ENCODE measurements around the gene LSAMP. TPM values are rescaled to one million over a fixed set of nuclear protein-coding genes. Genes with fewer than 3 reads are reported as not detected.

Gene LSAMP
- total and polyA plus RNA-seq, 2 of the 13 experiments (the other 11 are each of a cell fraction or from before 2014, with no cell fraction given) = not detected

DNA sequence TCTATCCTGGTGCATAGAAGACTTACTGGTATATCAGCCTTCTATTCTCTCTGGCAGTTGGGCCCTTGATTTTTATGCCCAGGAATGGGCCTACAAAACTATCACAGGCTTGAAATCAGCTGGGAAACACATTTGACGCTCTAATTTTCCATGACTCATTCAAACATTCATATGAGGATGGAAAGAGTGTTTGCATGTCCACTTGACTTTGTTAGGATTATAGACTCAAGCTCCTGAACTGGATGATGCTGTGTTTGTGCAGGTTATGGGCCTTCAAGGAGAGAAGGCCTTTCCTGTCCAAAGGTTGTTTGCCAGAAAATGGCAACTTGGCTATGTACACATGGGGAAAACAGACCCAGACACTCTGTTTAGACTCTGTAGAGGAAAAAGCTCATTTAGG lies 602.1 kb downstream of the LSAMP start (continued):
- TF ChIP-seq, protein P1, sequence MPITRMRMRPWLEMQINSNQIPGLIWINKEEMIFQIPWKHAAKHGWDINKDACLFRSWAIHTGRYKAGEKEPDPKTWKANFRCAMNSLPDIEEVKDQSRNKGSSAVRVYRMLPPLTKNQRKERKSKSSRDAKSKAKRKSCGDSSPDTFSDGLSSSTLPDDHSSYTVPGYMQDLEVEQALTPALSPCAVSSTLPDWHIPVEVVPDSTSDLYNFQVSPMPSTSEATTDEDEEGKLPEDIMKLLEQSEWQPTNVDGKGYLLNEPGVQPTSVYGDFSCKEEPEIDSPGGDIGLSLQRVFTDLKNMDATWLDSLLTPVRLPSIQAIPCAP (CRISPR knock-in tag; IDR thresholded peaks at IDR 0.05; ENCODE audit: low read depth) = no peak
- TF ChIP-seq PHF5A (CRISPR knock-in tag; IDR thresholded peaks at IDR 0.05; ENCODE audit: low read depth, unreplicated experiment) (no peak), GTF2F1 (IDR thresholded peaks at IDR 0.05; ENCODE audit: low read length) (no peak), PPARG (CRISPR knock-in tag; conservative IDR thresholded peaks at IDR 0.05) (peak; percentile 62), NBN (conservative IDR thresholded peaks at IDR 0.05) (no peak), CEBPB (IDR thresholded peaks at IDR 0.05; ENCODE audit: borderline replicate concordance, low read depth, low read length) (no peak), ZNF296 (CRISPR knock-in tag; conservative IDR thresholded peaks at IDR 0.05) (no peak), ZNF781 (CRISPR knock-in tag; IDR thresholded peaks at IDR 0.05; ENCODE audit: borderline replicate concordance, not compliant biosample characterization) (no peak), SSRP1 (CRISPR knock-in tag; IDR thresholded peaks at IDR 0.05) (no peak), SOX5 (CRISPR knock-in tag; IDR thresholded peaks at IDR 0.05; ENCODE audit: borderline replicate concordance) (peak; percentile 47; the same call in 1 of the 2 replicates), ZNF335 (CRISPR knock-in tag; IDR thresholded peaks at IDR 0.05) (no peak), RCOR2 (CRISPR knock-in tag; IDR thresholded peaks at IDR 0.05) (peak; percentile 83), EZH2 (conservative IDR thresholded peaks at IDR 0.05; ENCODE audit: low read depth, low read length) (no peak), MATR3 (CRISPR knock-in tag; IDR thresholded peaks at IDR 0.05) (no peak), ZNF12 (CRISPR knock-in tag; IDR thresholded peaks at IDR 0.05) (no peak), SOX13 (IDR thresholded peaks at IDR 0.05) (no peak), SOX13 (CRISPR knock-in tag; conservative IDR thresholded peaks at IDR 0.05 in 1 of 2, IDR thresholded peaks at IDR 0.05 in 1 of 2) (peak in 1 of 2 experiments; percentile 71; a peak in 2 of 4 replicates), YY1 (IDR thresholded peaks at IDR 0.05; ENCODE audit: insufficient read depth, insufficient replicate concordance, low read depth, low read length) (peak; percentile 76), GATAD2A (CRISPR knock-in tag; IDR thresholded peaks at IDR 0.05) (peak; percentile 79), SNAPC2 (CRISPR knock-in tag; IDR thresholded peaks at IDR 0.05) (no peak), ZNF543 (CRISPR knock-in tag; IDR thresholded peaks at IDR 0.05) (no peak), ELF4 (CRISPR knock-in tag; IDR thresholded peaks at IDR 0.05; ENCODE audit: borderline replicate concordance) (no peak), ZBTB1 (CRISPR knock-in tag; IDR thresholded peaks at IDR 0.05; ENCODE audit: borderline replicate concordance) (no peak), ZNF879 (CRISPR knock-in tag; IDR thresholded peaks at IDR 0.05) (no peak), RELA (CRISPR knock-in tag; IDR thresholded peaks at IDR 0.05) (no peak), ZNF670 (CRISPR knock-in tag; IDR thresholded peaks at IDR 0.05; ENCODE audit: borderline replicate concordance) (no peak), FOXK2 (IDR thresholded peaks at IDR 0.05) (peak; percentile 32; the same call in 1 of the 2 replicates), HDAC1 (CRISPR knock-in tag; IDR thresholded peaks at IDR 0.05) (peak; percentile 62; the same call in 1 of the 2 replicates), ZNF484 (CRISPR knock-in tag; IDR thresholded peaks at IDR 0.05; ENCODE audit: borderline replicate concordance, low read depth) (no peak), ATF3 (CRISPR knock-in tag; IDR thresholded peaks at IDR 0.05) (no peak)
- TF ChIP-seq, protein P2, sequence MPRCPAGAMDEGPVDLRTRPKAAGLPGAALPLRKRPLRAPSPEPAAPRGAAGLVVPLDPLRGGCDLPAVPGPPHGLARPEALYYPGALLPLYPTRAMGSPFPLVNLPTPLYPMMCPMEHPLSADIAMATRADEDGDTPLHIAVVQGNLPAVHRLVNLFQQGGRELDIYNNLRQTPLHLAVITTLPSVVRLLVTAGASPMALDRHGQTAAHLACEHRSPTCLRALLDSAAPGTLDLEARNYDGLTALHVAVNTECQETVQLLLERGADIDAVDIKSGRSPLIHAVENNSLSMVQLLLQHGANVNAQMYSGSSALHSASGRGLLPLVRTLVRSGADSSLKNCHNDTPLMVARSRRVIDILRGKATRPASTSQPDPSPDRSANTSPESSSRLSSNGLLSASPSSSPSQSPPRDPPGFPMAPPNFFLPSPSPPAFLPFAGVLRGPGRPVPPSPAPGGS (CRISPR knock-in tag; IDR thresholded peaks at IDR 0.05) = no peak
- TF ChIP-seq, protein P3, sequence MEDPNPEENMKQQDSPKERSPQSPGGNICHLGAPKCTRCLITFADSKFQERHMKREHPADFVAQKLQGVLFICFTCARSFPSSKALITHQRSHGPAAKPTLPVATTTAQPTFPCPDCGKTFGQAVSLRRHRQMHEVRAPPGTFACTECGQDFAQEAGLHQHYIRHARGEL (CRISPR knock-in tag; IDR thresholded peaks at IDR 0.05) = no peak

All from HepG2 (cell line).